OCI-LY7 (cell line): ENCODE measurements around the gene CENPU. TPM values are rescaled to one million over a fixed set of nuclear protein-coding genes. Genes with fewer than 3 reads are reported as not detected.

Experiments used
- BruUV-seq: library from RNA; stranded (reverse); fragments of 400-500 nt; replicated peaks from 2 replicates; lab custom pipeline; 2021; lab: Mats Ljungman, UMichigan
- CTCF ChIA-PET: fragments of 300-600 bp; sonication (Branson Sonifier 250); formaldehyde crosslinking; loops from one replicate; lab custom pipeline; 2022; ENCODE audit warnings: antibody characterized with exemption; ENCODE audit not compliant: unreplicated experiment; lab: Charles Lee
- POLR2A ChIA-PET: fragments of 300-600 bp; sonication (Branson Sonifier 250); formaldehyde crosslinking; loops from one replicate; lab custom pipeline; 2022; ENCODE audit warnings: antibody characterized with exemption; lab: Charles Lee
- DNase-seq: peaks from one replicate; pipeline ENCODE4 v3.0.0-alpha.2; 2015; ENCODE audit warnings: low spot score
- H2AFZ ChIP-seq: fragments of 200-600 bp; sonication (generic), shearing (Covaris generic); 2 replicates; pipeline ENCODE4 v1.6.1; 2014; ENCODE audit warnings: mild to moderate bottlenecking, antibody characterized with exemption, low read length, moderate library complexity
- H3K27ac ChIP-seq: fragments of 200-600 bp; sonication (generic); 2 replicates; pipeline ENCODE4 v1.5.1; 2014; ENCODE audit warnings: mixed run types, low read depth, mild to moderate bottlenecking, moderate library complexity, low read length, inconsistent platforms; ENCODE audit not compliant: poor library complexity, severe bottlenecking
- H3K36me3 ChIP-seq: fragments of 200-600 bp; sonication (generic); 2 replicates; pipeline ENCODE4 v1.6.1; 2014; ENCODE audit warnings: mild to moderate bottlenecking, antibody characterized with exemption, low read length, moderate library complexity, mixed read lengths; ENCODE audit not compliant: insufficient read depth
- H3K4me1 ChIP-seq: fragments of 200-600 bp; sonication (generic); 2 replicates; pipeline ENCODE4 v1.5.1; 2014; ENCODE audit warnings: mild to moderate bottlenecking, low read length; ENCODE audit not compliant: insufficient read depth, poor library complexity, severe bottlenecking
- H3K4me2 ChIP-seq: fragments of 200-600 bp; sonication (generic); 2 replicates; pipeline ENCODE4 v1.6.1; 2014; ENCODE audit warnings: mild to moderate bottlenecking, low read length
- H3K4me3 ChIP-seq: fragments of 200-600 bp; sonication (generic); 2 replicates; pipeline ENCODE4 v1.5.1; 2014; ENCODE audit warnings: mild to moderate bottlenecking, low read depth, low read length; ENCODE audit not compliant: poor library complexity, severe bottlenecking
- H3K79me2 ChIP-seq: fragments of 200-600 bp; sonication (generic); 2 replicates; pipeline ENCODE4 v1.6.1; 2016; ENCODE audit warnings: low read depth, mild to moderate bottlenecking, low read length, moderate library complexity, mixed read lengths; ENCODE audit not compliant: insufficient read depth
- H3K9me2 ChIP-seq: fragments of 200-600 bp; sonication (generic); 2 replicates; pipeline ENCODE4 v1.6.1; 2016; ENCODE audit warnings: mild to moderate bottlenecking, low read length, mixed read lengths; ENCODE audit not compliant: insufficient read depth
- H3K9me3 ChIP-seq: fragments of 200-600 bp; sonication (generic); 2 replicates; pipeline ENCODE4 v1.6.1; 2014; ENCODE audit warnings: mild to moderate bottlenecking, mixed run types, low read length, mixed read lengths
- H4K20me1 ChIP-seq: fragments of 200-600 bp; sonication (generic); 2 replicates; pipeline ENCODE4 v1.6.1; 2014; ENCODE audit warnings: mild to moderate bottlenecking, antibody characterized with exemption, low read length, moderate library complexity, mixed read lengths; ENCODE audit not compliant: insufficient read depth
- EZH2phosphoT487 ChIP-seq: fragments of 200-600 bp; sonication (generic); IDR thresholded peaks from 2 replicates; pipeline ENCODE4 v1.6.1; 2018; ENCODE audit warnings: low read depth, borderline replicate concordance, mild to moderate bottlenecking, mixed run types, antibody characterized with exemption, low read length, moderate library complexity, mixed read lengths
- intact Hi-C: fragments of 100-400 bp; cut with micrococcal nuclease; formaldehyde crosslinking; loops from one replicate; pipeline ENCODE4 v1.10.0; 2022; ENCODE audit not compliant: unreplicated experiment
- total RNA-seq, 2 experiments: library from RNA; depleted of rRNA in 1 of 2; stranded (reverse); fragments of >200 nt in 1 of 2; shearing (Covaris generic) in 1 of 2; gene quantifications; 2 replicates each; pipeline ENCODE4 v1.2.3, GENCODE V29; 2014 to 2022
- TF ChIP-seq, protein P1 (sequence below): fragments of 200-600 bp; sonication (generic); conservative IDR thresholded peaks from 2 replicates; pipeline ENCODE4 v1.5.1; 2014; ENCODE audit warnings: mild to moderate bottlenecking, antibody characterized with exemption, low read length, moderate library complexity, mixed read lengths

Gene CENPU
- total RNA-seq, 2 experiments from 2014 or later = 83.9 to 132 TPM

DNA sequence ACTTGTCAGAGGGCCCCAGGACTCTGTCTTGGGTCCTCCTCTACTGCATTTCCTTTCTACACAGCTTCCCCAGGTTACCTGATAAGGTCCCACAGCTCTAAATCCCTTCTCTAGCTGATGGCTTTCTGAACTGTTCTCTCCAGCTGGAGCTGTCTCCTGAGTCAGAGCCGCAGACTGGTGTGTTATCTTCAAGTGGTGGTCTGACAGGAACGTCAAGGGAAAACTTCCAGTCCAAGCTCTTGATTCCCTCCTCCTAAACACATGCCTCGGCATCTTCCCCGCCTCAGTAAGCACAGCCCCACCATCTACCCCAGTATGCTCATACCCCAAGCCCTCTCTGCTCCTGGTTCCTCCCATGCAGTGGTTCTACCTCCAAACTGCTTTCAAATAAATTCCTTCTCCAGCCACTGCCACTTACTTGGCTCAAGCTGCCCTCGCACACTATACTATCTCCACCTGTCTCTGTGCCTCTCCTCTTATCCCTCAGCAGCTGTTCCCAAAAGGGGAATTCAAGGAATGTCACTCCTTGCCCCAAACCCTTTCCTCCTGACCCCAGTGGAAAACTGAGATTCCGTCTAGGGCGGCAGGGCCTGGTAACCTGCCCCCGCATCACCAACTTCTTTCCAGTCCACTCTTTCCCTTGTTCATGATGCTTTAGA lies 17.2 kb upstream of the CENPU start:
- Histone ChIP-seq H3K27ac (no peak overlapping the region), H3K9me3 (no peaks in the 10 kb centered on the region), H3K4me2 (no peak overlapping the region), H3K79me2 (no peaks in the 10 kb centered on the region), H4K20me1 (no peaks in the 10 kb centered on the region), H3K36me3 (peaks cover 22% of the 10 kb centered on the region), H2AFZ (no peak overlapping the region), H3K4me3 (no peak overlapping the region), H3K4me1 (peaks cover 6% of the 10 kb centered on the region), H3K9me2 (no peaks in the 10 kb centered on the region)
- POLR2A ChIA-PET = interaction anchor here (0.6 to 0.8 kb wide), 4 partner anchors 74 to 677 kb away, joined by 3 to 7 read pairs (median 4); no protein-coding TSS in a partner anchor
- no peak for DNase-seq
- TF ChIP-seq EZH2phosphoT487 = no peak
- TF ChIP-seq, protein P1, sequence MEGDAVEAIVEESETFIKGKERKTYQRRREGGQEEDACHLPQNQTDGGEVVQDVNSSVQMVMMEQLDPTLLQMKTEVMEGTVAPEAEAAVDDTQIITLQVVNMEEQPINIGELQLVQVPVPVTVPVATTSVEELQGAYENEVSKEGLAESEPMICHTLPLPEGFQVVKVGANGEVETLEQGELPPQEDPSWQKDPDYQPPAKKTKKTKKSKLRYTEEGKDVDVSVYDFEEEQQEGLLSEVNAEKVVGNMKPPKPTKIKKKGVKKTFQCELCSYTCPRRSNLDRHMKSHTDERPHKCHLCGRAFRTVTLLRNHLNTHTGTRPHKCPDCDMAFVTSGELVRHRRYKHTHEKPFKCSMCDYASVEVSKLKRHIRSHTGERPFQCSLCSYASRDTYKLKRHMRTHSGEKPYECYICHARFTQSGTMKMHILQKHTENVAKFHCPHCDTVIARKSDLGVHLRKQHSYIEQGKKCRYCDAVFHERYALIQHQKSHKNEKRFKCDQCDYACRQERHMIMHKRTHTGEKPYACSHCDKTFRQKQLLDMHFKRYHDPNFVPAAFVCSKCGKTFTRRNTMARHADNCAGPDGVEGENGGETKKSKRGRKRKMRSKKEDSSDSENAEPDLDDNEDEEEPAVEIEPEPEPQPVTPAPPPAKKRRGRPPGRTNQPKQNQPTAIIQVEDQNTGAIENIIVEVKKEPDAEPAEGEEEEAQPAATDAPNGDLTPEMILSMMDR = no peak
- intact Hi-C loops = no loop called here
- BruUV-seq = no TSS peak
- CTCF ChIA-PET = no interaction called here

GRCh38 chr4:184748251-184748652 lies 14.4 kb upstream of the CENPU start:
- H3K4me1 ChIP-seq = peaks cover 9% of the 10 kb centered on the region
- no peak overlapping the region for H3K4me2 ChIP-seq
- H2AFZ ChIP-seq = no peak overlapping the region
- no peaks in the 10 kb centered on the region for H4K20me1 ChIP-seq
- CTCF ChIA-PET = no interaction called here
- H3K79me2 ChIP-seq = no peaks in the 10 kb centered on the region
- intact Hi-C loops = loop anchor here (5.0 kb wide), 1 partner anchor 159 kb away; no protein-coding TSS in a partner anchor
- H3K27ac ChIP-seq = no peak overlapping the region
- H3K36me3 ChIP-seq = no peaks in the 10 kb centered on the region
- BruUV-seq = no TSS peak
- no peaks in the 10 kb centered on the region for H3K9me3 ChIP-seq
- no peak for DNase-seq
- no peak overlapping the region for H3K4me3 ChIP-seq
- POLR2A ChIA-PET = no interaction called here
- H3K9me2 ChIP-seq = no peaks in the 10 kb centered on the region
- TF ChIP-seq, protein P1 = no peak
- no peak for TF ChIP-seq EZH2phosphoT487
